HS-27A (cell line): ENCODE data around the gene PECR.
"Not testable (repeated sequence)": the region's sequence is repeated elsewhere in the genome, so short reads cannot be mapped to it uniquely, and the experiment has no call there.

Experiments used
- DNase-seq: peaks from one replicate; pipeline ENCODE4 v3.0.0-alpha.2; 2012; ENCODE audit warnings: low read depth, missing footprints

PECR gene

GRCh38 chr2:216029416-216030129, 52.0 kb downstream of the PECR start:
- DNase-seq: no peak

DNA sequence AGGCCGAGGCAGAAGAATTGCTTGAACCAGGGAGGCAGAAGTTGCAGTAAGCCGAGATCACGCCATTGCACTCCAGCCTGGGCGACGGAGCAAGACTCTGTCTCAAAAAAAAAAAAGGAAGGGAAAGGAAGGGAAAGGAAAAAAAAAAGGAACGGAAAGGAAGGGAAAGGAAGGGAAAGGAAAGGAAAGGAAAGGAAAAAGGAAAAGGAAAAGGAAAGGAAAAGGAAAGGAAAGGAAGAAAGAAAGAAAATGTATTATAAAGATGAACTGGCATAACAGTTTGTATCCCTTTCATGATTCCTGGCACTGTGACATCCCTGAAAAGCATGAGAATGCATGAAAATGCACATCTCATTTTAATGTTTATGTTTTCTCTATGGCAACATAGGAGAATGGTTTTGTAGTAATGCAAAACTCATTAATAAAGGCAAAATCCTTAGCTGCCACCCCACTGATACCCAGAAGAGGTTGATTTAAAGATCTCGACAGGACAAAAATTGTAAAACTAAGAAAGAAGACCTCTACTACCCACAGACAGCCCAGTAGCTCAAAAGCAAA, 56.8 kb downstream of the PECR start:
- DNase-seq: no peak

DNA sequence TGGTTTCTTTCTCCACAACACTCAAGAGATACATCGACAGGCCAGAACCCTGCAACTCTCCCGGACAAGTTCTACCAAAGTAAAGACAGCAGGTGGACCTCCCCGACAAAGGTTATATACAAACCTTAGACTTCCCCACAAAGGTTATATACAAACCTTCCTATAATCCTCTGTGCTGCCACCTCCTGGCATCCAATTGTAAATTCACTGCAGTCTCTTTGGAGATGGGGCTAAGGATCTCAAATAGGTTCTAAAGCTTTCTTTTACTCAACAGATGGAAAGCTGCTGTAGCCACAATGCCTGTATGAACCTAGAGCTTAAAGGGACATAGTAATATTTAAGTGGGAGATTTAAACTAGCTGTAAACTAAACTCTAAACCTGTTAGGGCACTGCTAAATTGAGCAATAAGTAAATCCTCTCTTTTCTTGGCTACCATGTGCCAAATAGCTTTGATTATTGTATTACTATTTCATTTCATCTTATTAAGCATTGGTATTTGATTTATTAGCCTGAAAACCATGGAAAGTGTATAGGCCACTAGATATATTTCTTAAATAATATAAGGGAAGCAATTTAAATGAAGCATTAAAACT, 58.5 kb downstream of the PECR start:
- no peak for DNase-seq

DNA sequence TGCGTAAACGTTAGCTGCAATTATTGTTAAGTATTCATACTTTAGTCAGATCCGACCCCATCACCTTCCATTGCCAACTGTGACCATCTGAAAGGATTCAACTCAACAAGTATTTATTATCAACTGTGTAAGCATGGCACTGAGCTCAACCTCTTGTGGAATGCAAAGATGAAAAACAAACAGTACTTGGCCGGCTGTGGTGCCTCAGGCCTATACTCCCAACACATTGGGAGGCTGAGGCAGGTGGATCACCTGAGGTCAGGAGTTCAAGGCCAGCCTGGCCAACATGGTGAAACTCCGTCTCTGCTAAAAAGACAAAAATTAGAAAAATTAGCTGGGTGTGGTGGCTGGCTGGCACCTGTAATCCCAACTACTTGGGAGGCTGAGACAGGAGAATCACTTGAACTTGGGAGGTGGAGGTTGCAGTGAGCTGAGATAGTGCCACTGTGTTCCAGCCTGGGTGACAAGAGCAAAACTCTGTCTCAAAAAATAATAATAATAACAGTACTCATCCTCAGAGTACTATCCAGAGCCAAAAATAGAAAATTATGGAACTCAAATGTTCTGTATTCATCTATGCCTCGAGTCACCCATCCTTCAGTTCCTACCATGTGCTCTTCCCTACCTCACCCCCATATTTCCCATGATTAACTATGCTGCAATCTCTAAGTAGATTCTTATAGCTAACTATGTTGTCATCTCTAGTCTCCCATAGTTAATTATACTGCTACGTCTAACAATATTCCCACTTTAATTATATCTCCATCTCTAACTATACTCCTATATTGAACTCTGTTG, 59.6 kb downstream of the PECR start:
- DNase-seq: no peak

DNA sequence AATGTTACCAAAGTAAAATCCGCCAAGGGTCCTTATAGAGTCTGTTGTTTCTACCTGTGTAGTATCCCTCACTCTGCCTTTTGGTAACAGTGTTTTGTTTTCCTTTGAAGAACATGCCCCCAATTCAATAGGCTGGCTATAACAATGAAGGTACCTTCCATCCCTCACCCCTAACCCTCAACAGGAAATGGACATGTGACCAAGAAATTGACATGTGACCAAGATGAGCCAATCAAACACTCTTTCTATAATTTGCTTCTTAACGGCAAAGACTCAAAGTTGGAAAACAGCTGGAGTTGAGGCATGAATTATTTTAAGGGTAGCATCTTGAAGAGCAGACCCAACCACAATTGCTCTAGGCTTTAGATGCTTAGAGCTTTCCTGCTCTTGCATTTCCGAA, 62.9 kb downstream of the PECR start:
- no peak for DNase-seq

DNA sequence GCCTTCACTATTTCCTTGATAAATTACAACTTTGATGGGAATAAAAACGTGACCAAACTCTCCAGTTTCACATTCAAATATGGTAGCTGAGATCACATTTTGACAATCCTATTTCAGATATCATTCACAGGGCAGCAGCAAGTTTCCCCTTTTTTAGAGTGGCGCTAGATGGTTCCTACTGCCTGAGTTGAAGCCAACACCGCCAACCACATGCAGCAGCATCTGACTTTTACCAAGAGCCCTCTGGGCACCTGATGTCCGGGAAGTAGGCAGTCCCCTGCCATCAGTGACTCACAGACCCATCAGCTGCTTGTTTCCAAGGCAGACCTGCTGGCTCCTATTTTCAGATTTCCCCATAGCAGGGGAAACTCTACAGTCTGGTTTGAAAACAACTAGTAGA, 64.2 kb downstream of the PECR start:
- no peak for DNase-seq

GRCh38 chr2:216016581-216016980, 65.0 kb downstream of the PECR start:
- no peak for DNase-seq

DNA sequence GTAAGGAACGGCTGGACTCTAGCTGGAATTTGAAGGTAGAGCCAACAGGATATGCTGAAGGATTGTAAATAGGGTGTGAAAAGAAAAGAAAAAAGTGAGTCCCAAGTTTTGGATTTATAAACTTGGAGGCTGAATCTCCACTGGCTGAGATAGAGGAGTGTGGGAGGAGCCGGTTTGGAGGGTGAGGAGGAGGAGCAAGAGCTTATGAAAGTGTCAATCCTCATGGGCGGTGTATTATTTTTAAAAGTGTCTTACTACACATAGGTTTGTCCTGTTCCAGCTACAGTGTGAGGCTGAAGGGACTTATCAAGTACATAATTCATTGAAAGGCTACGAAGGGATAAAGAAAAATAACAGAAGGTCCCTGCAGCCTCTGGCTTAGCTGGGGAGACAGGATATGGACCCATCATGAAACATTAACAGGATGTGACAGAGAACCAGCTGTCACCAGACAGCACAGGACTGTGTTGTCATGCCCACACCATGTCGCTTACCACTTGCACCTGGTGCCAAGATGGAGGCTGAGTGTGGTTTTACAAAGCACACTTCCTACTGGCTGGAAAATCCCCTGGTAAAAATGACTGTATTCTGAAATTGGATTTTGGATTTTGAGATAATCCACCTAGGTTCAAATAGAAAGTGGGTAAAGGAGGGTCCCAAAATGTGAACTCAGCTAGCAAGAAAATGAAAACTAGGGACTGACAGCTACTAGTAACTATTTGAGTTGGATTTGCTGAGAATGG, 65.7 kb downstream of the PECR start:
- DNase-seq: no peak

- no peak for DNase-seq
These were observed 66.6 kb downstream of the PECR start for GRCh38 chr2:216014986-216015385.

DNA sequence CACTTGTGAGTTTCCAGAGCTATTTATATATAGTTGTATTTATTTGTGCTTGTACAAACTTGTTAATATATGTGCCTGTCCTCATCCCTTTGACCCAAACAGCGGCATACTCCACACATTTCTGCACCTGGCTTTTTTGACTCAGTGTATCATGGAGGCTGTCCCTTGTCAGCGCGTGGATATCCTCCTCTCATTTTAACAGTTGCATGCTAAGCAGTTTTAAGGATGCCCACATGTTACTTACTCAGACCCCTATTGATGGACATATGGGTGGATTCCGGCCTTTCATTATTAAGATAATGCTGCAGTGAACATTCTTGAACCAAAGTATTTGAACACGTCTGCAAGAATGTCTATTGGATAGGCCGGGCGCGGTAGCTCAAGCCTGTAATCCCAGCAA, 67.6 kb downstream of the PECR start:
- no peak for DNase-seq

DNA sequence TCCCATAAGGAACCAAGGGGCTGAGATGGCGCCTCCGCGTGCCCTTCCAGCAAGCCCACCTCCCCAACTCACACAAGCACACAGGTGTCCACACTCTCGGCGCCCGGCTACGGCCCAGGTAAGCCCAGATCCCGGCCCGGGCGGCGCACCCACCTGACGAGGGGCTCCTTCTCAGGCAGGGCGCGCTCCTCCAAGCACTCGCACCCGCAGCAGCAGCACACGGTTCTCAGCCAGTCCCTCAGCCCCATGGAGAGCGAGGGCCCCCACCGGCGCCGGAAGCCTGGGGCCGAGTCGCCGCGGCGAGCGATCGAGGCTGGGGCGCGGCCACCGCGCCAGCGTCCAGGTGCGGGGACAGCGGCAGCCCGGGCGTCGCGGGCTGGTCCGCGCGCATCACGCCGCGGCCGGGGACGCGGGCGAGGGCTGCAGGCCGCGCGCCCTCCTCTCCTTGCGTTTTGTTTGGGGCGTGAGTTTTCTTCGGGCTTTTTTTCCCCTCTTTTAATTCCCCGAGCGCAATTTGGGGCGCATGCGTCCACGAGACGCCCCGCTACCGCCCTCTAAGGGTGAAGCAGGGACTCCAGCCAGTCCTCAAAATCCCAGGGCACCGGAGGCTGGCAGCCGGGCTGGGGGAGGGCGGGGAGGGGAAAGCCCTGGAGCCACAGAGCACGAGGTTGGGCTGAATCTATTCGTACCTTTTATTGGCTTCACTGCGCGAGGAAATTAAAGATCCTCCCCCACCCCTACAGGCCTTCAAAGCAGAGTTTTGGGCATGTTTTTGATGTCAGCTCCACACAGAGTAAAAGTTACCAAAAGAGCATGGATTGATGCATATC, 68.3 kb downstream of the PECR start, which contains the start of gene MREG:
Gene MREG, minus strand, starts transcription at position 472 of the 830 bp plus-strand sequence. Its CDS starts 224 bp downstream, at position 248.
- DNase-seq: peak; percentile 45

- DNase-seq: no peak
These were observed 68.9 kb downstream of the PECR start for GRCh38 chr2:216012830-216013079.

GRCh38 chr2:216012133-216012829, 69.3 kb downstream of the PECR start:
- DNase-seq: no peak

DNA sequence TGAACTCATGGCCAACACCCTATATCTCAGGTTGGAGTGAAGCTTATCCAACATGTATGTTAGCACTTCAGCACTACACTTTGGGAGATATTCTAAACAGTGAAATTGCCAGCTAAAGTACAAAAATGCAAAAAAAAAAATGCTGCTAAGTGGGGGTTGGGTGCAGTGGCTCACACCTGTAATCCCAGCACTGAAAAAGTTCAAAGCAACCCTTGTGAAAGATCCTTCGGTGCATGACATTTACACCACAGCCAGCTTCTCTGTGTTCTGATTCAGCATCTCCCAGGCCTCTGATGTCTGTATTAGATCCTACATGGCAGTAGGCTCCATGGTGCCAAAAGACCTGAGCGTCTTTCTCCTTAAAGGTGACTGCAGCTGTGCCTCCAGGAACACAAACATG, 72.4 kb downstream of the PECR start:
- not testable (repeated sequence) for DNase-seq

DNA sequence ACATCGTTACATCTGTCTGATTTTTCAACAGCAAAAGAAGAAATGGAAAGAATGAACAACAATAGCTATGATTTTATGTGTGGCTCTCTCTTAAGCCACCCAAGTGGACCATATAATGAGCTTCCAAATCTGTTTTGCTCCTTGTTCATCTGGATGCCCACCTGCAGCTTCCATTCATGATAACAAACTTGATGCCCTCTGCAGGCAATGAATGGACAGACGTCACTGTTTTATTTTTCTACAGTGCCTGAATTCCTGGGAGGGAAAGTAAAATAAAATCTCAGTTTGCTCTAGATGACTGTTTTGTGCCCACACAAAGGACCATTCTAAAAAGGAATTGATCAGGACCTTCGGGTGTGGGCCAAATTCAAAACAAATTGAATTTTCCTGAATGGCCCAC, 73.2 kb downstream of the PECR start:
- no peak for DNase-seq

GRCh38 chr2:216006164-216006663, 75.4 kb downstream of the PECR start:
- DNase-seq: no peak

DNA sequence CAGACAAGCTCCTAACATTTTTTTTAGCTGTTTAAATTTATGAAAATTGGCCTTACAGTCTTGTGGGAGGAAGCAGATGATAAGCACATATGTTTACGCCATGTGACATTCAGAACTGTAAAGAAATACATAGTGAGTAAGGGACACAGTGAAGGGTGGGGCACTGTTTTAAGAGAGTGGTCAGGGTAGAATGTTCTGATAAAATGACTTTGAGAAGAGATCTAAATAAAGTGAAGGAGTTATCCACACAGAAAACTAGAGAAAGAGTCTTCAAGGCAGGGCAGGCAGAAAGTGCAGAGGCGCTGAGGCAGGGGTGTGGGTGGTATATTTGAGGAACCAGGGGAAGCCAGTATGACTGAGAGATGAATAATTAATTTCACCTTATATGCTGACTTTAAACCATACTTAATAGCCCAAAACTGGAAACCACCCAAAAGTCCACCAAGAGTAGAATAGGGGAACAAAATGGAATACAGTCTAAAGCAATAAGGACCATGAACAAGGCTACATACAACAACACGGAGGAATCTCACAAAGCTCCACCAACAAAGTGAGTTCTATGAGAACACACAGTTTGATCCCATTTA, 76.8 kb downstream of the PECR start:
- no peak for DNase-seq

DNA sequence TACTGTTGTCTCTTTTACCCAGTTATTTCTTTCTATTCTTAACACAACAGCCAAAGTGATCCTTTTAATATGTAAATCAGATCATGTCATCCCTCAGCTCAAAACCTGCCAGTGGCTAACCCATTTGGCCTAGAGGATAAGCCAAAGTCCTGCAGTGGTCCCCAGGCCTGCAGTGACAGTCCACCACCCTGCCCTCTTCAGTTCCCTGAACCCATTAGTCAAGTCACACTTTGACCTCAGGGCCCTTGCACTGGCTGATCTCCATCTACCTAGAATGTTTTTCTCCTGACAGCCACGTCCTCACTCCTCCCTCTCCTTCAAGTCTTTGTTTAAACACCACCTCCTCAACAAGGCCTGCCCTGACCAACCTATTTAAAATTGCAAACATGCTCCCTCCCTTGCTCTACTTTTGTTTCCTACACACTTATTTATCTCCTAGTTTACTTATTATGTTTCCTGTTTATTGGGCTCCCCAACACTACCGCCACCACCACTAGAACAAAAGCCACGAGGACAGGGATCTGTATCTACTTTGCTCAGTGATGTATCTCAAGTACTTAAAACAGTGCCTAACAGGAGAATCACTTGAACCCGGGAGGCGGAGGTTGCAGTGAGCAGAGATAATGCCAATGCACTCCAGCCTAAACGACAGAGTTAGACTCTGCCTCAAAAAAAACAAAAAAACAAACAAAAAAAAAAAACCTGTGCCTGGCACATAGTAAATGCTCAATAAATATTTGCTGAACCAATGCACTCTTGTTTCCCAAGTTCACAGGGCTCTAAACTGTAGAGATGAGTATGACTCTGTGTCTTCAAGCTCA, 77.5 kb downstream of the PECR start:
- DNase-seq: no peak

DNA sequence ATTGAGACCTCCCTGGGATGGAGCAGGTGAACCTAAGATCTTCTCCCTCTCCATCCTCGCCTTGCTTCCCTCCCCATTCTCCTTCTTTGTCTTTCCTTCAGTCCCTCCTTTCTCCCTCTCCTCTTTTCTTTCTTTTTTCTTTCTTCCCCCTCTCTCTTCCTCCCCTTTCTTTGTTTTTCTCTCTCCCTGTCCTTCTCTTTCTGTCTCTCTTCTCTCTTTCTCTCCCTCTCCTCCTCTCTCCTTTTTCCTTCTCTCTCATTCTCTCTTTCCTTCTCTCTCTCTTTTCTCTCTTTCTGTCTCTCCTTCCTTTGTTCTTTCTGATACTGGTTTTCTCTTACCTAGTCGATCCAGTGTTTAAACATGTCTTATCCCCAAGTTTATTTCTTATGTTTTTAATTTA, 78.9 kb downstream of the PECR start:
- no peak for DNase-seq
